Activated naive CD4-positive, alpha-beta T cell treated with anti-CD3 and anti-CD28 coated beads, Interleukin-2, amount 10 ng/mL, durations not matched to agents 7 days and 5 days (primary cell): Measurements from ENCODE around the gene CFLAR.

Source experiments
- CTCF ChIA-PET: fragments of 350-600 bp; sonication (Branson Sonifier 250); formaldehyde crosslinking; loops from one replicate; lab custom pipeline; 2021; ENCODE audit warnings: antibody characterized with exemption; lab: Charles Lee
- DNase-seq: peaks from one replicate; pipeline ENCODE4 v3.0.0-alpha.2; 2020
- H3K27ac Mint-ChIP-seq: one replicate; pipeline ENCODE4 v1.8.0; 2021; ENCODE audit warnings: mild to moderate bottlenecking, moderate library complexity, mixed read lengths
- H3K27me3 Mint-ChIP-seq: one replicate; pipeline ENCODE4 v1.8.0; 2021; ENCODE audit warnings: mild to moderate bottlenecking, mixed read lengths
- H3K36me3 Mint-ChIP-seq: one replicate; pipeline ENCODE4 v1.8.0; 2021; ENCODE audit warnings: mixed read lengths
- H3K4me1 Mint-ChIP-seq: one replicate; pipeline ENCODE4 v1.8.0; 2021; ENCODE audit warnings: mixed read lengths
- H3K4me3 Mint-ChIP-seq: one replicate; pipeline ENCODE4 v1.8.0; 2021; ENCODE audit warnings: mild to moderate bottlenecking, moderate library complexity, mixed read lengths
- H3K9me3 Mint-ChIP-seq: one replicate; pipeline ENCODE4 v1.8.0; 2021; ENCODE audit warnings: mixed read lengths

CFLAR gene

GRCh38 chr2:201116115-201116958, at the start of gene CFLAR:
TSS of gene CFLAR (plus strand) at chr2:201116164. CDS start at chr2:201129866, 13,702 bp downstream.
- Mint-ChIP-seq H3K4me3 (peak within 1 kb of the TSS; percentile 84), H3K4me1 (peaks cover 45% of the 10 kb centered on the region), H3K27me3 (peaks cover 7% of the 10 kb centered on the region), H3K36me3 (peaks cover 30% of the 10 kb centered on the region), H3K9me3 (no peaks in the 10 kb centered on the region), H3K27ac (peak within 1 kb of the TSS; percentile 100)
- CTCF ChIA-PET = interaction anchor here (1.2 to 6.1 kb wide), 6 partner anchors 14 to 118 kb away, joined by 3 to 64 read pairs (median 7); no protein-coding TSS in a partner anchor
- DNase-seq = peak; percentile 91

- CTCF ChIA-PET = interaction anchor here (0.7 to 5.9 kb wide), 10 partner anchors 48 to 587 kb away, joined by 3 to 104 read pairs (median 6); partner anchors contain the start of genes CASP10 and ORC2
- DNase-seq = no peak
- H3K4me1 Mint-ChIP-seq = peaks cover 52% of the 10 kb centered on the region
- H3K36me3 Mint-ChIP-seq = peaks cover 10% of the 10 kb centered on the region
- peak overlapping the region; percentile 89 for H3K4me3 Mint-ChIP-seq
- H3K27me3 Mint-ChIP-seq = no peaks in the 10 kb centered on the region
- no peaks in the 10 kb centered on the region for H3K9me3 Mint-ChIP-seq
- peak overlapping the region; percentile 93 for H3K27ac Mint-ChIP-seq
Measured at GRCh38 chr2:201070948-201071478, 45.0 kb upstream of the CFLAR start.

GRCh38 chr2:201071479-201072200, 44.3 kb upstream of the CFLAR start, which contains the start of the genes HYCC2 and NDUFB3:
TSS of gene HYCC2 (minus strand) at chr2:201071671. CDS start at chr2:201024009, 47,662 bp downstream.
TSS of gene NDUFB3 (plus strand) at chr2:201072001. CDS start at chr2:201078883, 6,882 bp downstream.
- H3K36me3 Mint-ChIP-seq = peaks cover 10% of the 10 kb centered on the region
- CTCF ChIA-PET = interaction anchor here (1.6 to 5.9 kb wide), 5 partner anchors 87 to 170 kb away, joined by 5 to 104 read pairs (median 28); partner anchors contain the start of genes CASP10 and ORC2
- peak; percentile 95 for DNase-seq
- peak within 1 kb of the TSS; percentile 89 for H3K4me3 Mint-ChIP-seq
- peak within 1 kb of the TSS; percentile 93 for H3K27ac Mint-ChIP-seq
- H3K27me3 Mint-ChIP-seq = no peaks in the 10 kb centered on the region
- no peaks in the 10 kb centered on the region for H3K9me3 Mint-ChIP-seq
- peaks cover 53% of the 10 kb centered on the region for H3K4me1 Mint-ChIP-seq

GRCh38 chr2:201072201-201072530, 43.8 kb upstream of the CFLAR start:
- Mint-ChIP-seq H3K36me3 (peaks cover 10% of the 10 kb centered on the region), H3K4me3 (peak overlapping the region; percentile 89), H3K4me1 (peaks cover 49% of the 10 kb centered on the region), H3K27ac (peak overlapping the region; percentile 93), H3K9me3 (no peaks in the 10 kb centered on the region), H3K27me3 (no peaks in the 10 kb centered on the region)
- no peak for DNase-seq
- CTCF ChIA-PET = interaction anchor here (1.6 kb wide), 1 partner anchor 171 kb away, joined by 5 read pairs; no protein-coding TSS in a partner anchor

GRCh38 chr2:201073071-201073470, 42.9 kb upstream of the CFLAR start:
- H3K4me3 Mint-ChIP-seq = peak overlapping the region; percentile 59
- no peak for DNase-seq
- H3K27ac Mint-ChIP-seq = no peak overlapping the region
- H3K4me1 Mint-ChIP-seq = peaks cover 49% of the 10 kb centered on the region
- peaks cover 10% of the 10 kb centered on the region for H3K36me3 Mint-ChIP-seq
- no peaks in the 10 kb centered on the region for H3K9me3 Mint-ChIP-seq
- CTCF ChIA-PET = interaction anchor here (1.6 kb wide), 1 partner anchor 172 kb away, joined by 5 read pairs; no protein-coding TSS in a partner anchor
- H3K27me3 Mint-ChIP-seq = no peaks in the 10 kb centered on the region

- DNase-seq = no peak
- CTCF ChIA-PET = no interaction called here
- H3K27ac Mint-ChIP-seq = no peak overlapping the region
- H3K36me3 Mint-ChIP-seq = peaks cover 13% of the 10 kb centered on the region
- peaks cover 37% of the 10 kb centered on the region for H3K4me1 Mint-ChIP-seq
- no peak overlapping the region for H3K4me3 Mint-ChIP-seq
- H3K27me3 Mint-ChIP-seq = no peaks in the 10 kb centered on the region
- no peaks in the 10 kb centered on the region for H3K9me3 Mint-ChIP-seq
Measured at GRCh38 chr2:201074996-201075395, 41.0 kb upstream of the CFLAR start.

- no peak overlapping the region for H3K4me3 Mint-ChIP-seq
- H3K9me3 Mint-ChIP-seq = no peaks in the 10 kb centered on the region
- H3K27me3 Mint-ChIP-seq = no peaks in the 10 kb centered on the region
- DNase-seq = no peak
- peaks cover 3% of the 10 kb centered on the region for H3K4me1 Mint-ChIP-seq
- H3K27ac Mint-ChIP-seq = no peak overlapping the region
- CTCF ChIA-PET = no interaction called here
- H3K36me3 Mint-ChIP-seq = peaks cover 40% of the 10 kb centered on the region
Measured at GRCh38 chr2:201084863-201085262, 31.1 kb upstream of the CFLAR start.

GRCh38 chr2:201090574-201090973, 25.4 kb upstream of the CFLAR start:
- Mint-ChIP-seq H3K27me3 (no peaks in the 10 kb centered on the region), H3K4me3 (no peak overlapping the region), H3K9me3 (no peaks in the 10 kb centered on the region), H3K27ac (no peak overlapping the region), H3K4me1 (no peaks in the 10 kb centered on the region), H3K36me3 (peaks cover 19% of the 10 kb centered on the region)
- no peak for DNase-seq
- CTCF ChIA-PET = interaction anchor here (1.2 kb wide), 1 partner anchor 22 kb away, joined by 5 read pairs; no protein-coding TSS in a partner anchor

- H3K27me3 Mint-ChIP-seq = no peaks in the 10 kb centered on the region
- no peak overlapping the region for H3K27ac Mint-ChIP-seq
- no peaks in the 10 kb centered on the region for H3K4me1 Mint-ChIP-seq
- CTCF ChIA-PET = no interaction called here
- DNase-seq = no peak
- no peaks in the 10 kb centered on the region for H3K9me3 Mint-ChIP-seq
- H3K4me3 Mint-ChIP-seq = no peak overlapping the region
- peaks cover 3% of the 10 kb centered on the region for H3K36me3 Mint-ChIP-seq
Measured at GRCh38 chr2:201093573-201093972, 22.4 kb upstream of the CFLAR start.

GRCh38 chr2:201100497-201100896, 15.5 kb upstream of the CFLAR start:
- H3K9me3 Mint-ChIP-seq = no peaks in the 10 kb centered on the region
- DNase-seq = no peak
- CTCF ChIA-PET = interaction anchor here (1.0 kb wide), 1 partner anchor 195 kb away, joined by 5 read pairs; no protein-coding TSS in a partner anchor

GRCh38 chr2:201105759-201106158, 10.2 kb upstream of the CFLAR start:
- CTCF ChIA-PET = interaction anchor here (0.5 kb wide), 1 partner anchor 119 kb away, joined by 3 read pairs; no protein-coding TSS in a partner anchor
- no peak for DNase-seq
- Mint-ChIP-seq H3K9me3 (no peaks in the 10 kb centered on the region), H3K27ac (no peak overlapping the region), H3K4me3 (no peak overlapping the region), H3K36me3 (peaks cover 2% of the 10 kb centered on the region), H3K4me1 (no peaks in the 10 kb centered on the region), H3K27me3 (no peaks in the 10 kb centered on the region)

More at GRCh38 chr2:201100497-201100896, 15.5 kb upstream of the CFLAR start:
- Mint-ChIP-seq H3K4me1 (no peaks in the 10 kb centered on the region), H3K36me3 (no peaks in the 10 kb centered on the region), H3K27ac (no peak overlapping the region), H3K4me3 (no peak overlapping the region), H3K27me3 (no peaks in the 10 kb centered on the region)

GRCh38 chr2:201107624-201108023, 8.3 kb upstream of the CFLAR start:
- Mint-ChIP-seq H3K27me3 (no peaks in the 10 kb centered on the region), H3K36me3 (peaks cover 2% of the 10 kb centered on the region), H3K27ac (no peak overlapping the region), H3K4me3 (no peak overlapping the region), H3K9me3 (no peaks in the 10 kb centered on the region), H3K4me1 (no peaks in the 10 kb centered on the region)
- no peak for DNase-seq
- CTCF ChIA-PET = interaction anchor here (0.6 to 0.9 kb wide), 3 partner anchors 11 to 23 kb away, joined by 4 to 5 read pairs (median 5); no protein-coding TSS in a partner anchor

- DNase-seq = no peak
- no peak overlapping the region for H3K27ac Mint-ChIP-seq
- H3K36me3 Mint-ChIP-seq = peaks cover 2% of the 10 kb centered on the region
- H3K9me3 Mint-ChIP-seq = no peaks in the 10 kb centered on the region
- no peaks in the 10 kb centered on the region for H3K27me3 Mint-ChIP-seq
- H3K4me1 Mint-ChIP-seq = peaks cover under 1% of the 10 kb centered on the region
- H3K4me3 Mint-ChIP-seq = no peak overlapping the region
- CTCF ChIA-PET = no interaction called here
Measured at GRCh38 chr2:201108341-201108740, 7.6 kb upstream of the CFLAR start.
